K562 (cell line): ENCODE measurements around the gene XPC. TPM values are rescaled to one million over a fixed set of nuclear protein-coding genes. Genes with fewer than 3 reads are reported as not detected.

Experiments used
- ASH1L ChIP-seq: fragments of 450-650 bp; IDR thresholded peaks from 2 replicates; pipeline ENCODE4 v1.6.1; 2018; ENCODE audit warnings: borderline replicate concordance, mild to moderate bottlenecking, low read depth; ENCODE audit not compliant: partially characterized antibody
- DDX20 ChIP-seq: fragments of 450-650 bp; IDR thresholded peaks from 2 replicates; pipeline ENCODE4 v1.6.1; 2016; ENCODE audit warnings: missing genetic modification characterization, low read depth, mild to moderate bottlenecking, missing compliant biosample characterization, moderate library complexity
- DPF2 ChIP-seq: fragments of 450-650 bp; IDR thresholded peaks from 2 replicates; pipeline ENCODE4 v1.6.1; 2016
- GABPB2 ChIP-seq: fragments of 250-450 bp; sonication (Bioruptor Pico); conservative IDR thresholded peaks from 2 replicates; pipeline ENCODE4 v1.5.1; 2021; ENCODE audit warnings: mild to moderate bottlenecking
- GTF2F1 ChIP-seq: IDR thresholded peaks from 2 replicates; pipeline ENCODE4 v1.6.1; 2011; ENCODE audit warnings: low read depth, low read length, improper control_type of control experiment
- KDM4B ChIP-seq, 2 experiments: fragments of 450-650 bp in 1 of 2; sonication (generic) in 1 of 2; IDR thresholded peaks; 2 replicates each; pipeline ENCODE4 v1.6.1; 2016 to 2017; ENCODE audit warnings: borderline replicate concordance in 2 of 2, antibody characterized with exemption in 1 of 2, low read depth in 1 of 2, mild to moderate bottlenecking in 1 of 2
- MEIS2 ChIP-seq: fragments of 450-650 bp; IDR thresholded peaks from 2 replicates; pipeline ENCODE4 v1.6.1; 2014; ENCODE audit warnings: mild to moderate bottlenecking; ENCODE audit not compliant: partially characterized antibody
- NR2C1 ChIP-seq, 2 experiments: fragments of 450-650 bp; IDR thresholded peaks; 2 replicates each; pipeline ENCODE4 v1.6.1; 2017; ENCODE audit warnings: mild to moderate bottlenecking in 2 of 2, antibody characterized with exemption in 1 of 2, inconsistent platforms in 1 of 2, missing compliant biosample characterization in 1 of 2, missing genetic modification characterization in 1 of 2
- SAFB ChIP-seq: fragments of 200-400 bp; formaldehyde crosslinking; IDR thresholded peaks from 2 replicates; pipeline ENCODE4 v1.6.1; 2017; ENCODE audit warnings: low read depth, low read length, borderline replicate concordance
- TAF1 ChIP-seq: IDR thresholded peaks from 2 replicates; pipeline ENCODE4 v1.6.1; 2011; ENCODE audit warnings: mild to moderate bottlenecking, low read length, moderate library complexity; ENCODE audit not compliant: insufficient read depth, control insufficient read depth, severe bottlenecking; ENCODE audit errors: extremely low read depth
- TCF7 ChIP-seq: sonication (generic); IDR thresholded peaks from 2 replicates; pipeline ENCODE4 v1.6.1; 2016; ENCODE audit warnings: antibody characterized with exemption, borderline replicate concordance
- TEAD4 ChIP-seq, 2 experiments: sonication (generic) in 1 of 2; formaldehyde crosslinking in 1 of 2; IDR thresholded peaks; 2 replicates each; pipeline versions ENCODE4 v1.6.1 to v1.8.0; 2012 to 2022; ENCODE audit warnings: borderline replicate concordance in 1 of 2, inconsistent platforms in 1 of 2, low read length in 1 of 2, mild to moderate bottlenecking in 1 of 2, missing genetic modification reagents in 1 of 2
- ZEB2 ChIP-seq: fragments of 450-650 bp; IDR thresholded peaks from 2 replicates; pipeline ENCODE4 v1.6.1; 2016
- polyA plus RNA-seq, 8 experiments: library from polyadenylated mRNA; depleted of rRNA in 4 of 8; stranded (reverse) in 5 of 8; unstranded in 3 of 8; fragments of >200 nt; fragmentation: Nextera tagmentation in 2 of 8; fragmentation: Illumina TruSeq in 1 of 8; extraction: Ambion mirVana in 2 of 8; extraction: Trizol in 1 of 8; gene quantifications; 2 replicates each; pipeline versions ENCODE4 v1.2.1 to v1.2.3, GENCODE V29; 2011 to 2014; ENCODE audit warnings: inconsistent platforms in 1 of 8, missing spikeins in 1 of 8
- total RNA-seq, 7 experiments: library from RNA; depleted of rRNA in 6 of 7; stranded (reverse); fragments of >200 nt in 6 of 7; fragmentation: Illumina TruSeq in 2 of 7; extraction: Trizol in 2 of 7; gene quantifications; 2 replicates each; pipeline versions ENCODE4 v1.2.1 to v1.2.3, GENCODE V29; 2011 to 2021; ENCODE audit warnings: low replicate concordance in 1 of 7
- TF ChIP-seq, protein P1 (sequence below): fragments of 250-450 bp; sonication (Bioruptor Pico); IDR thresholded peaks from 2 replicates; pipeline ENCODE4 v1.4.0; 2020
- TF ChIP-seq, protein P2 (sequence below), 2 experiments: fragments of 450-650 bp; IDR thresholded peaks; 2 replicates each; pipeline ENCODE4 v1.6.1; 2016
- TF ChIP-seq, protein P3 (sequence below): fragments of 450-650 bp; IDR thresholded peaks from 2 replicates; pipeline ENCODE4 v1.7.1; 2018; ENCODE audit warnings: mild to moderate bottlenecking, low read depth; ENCODE audit not compliant: partially characterized antibody
- TF ChIP-seq, protein P4 (sequence below): fragments of 450-650 bp; formaldehyde crosslinking; IDR thresholded peaks from 2 replicates; pipeline ENCODE4 v1.4.0; 2020; ENCODE audit warnings: mild to moderate bottlenecking

The XPC gene
- total and polyA plus RNA-seq, 9 of the 15 experiments (the other 6 are each of a cell fraction or from before 2014, with no cell fraction given), result 3.8 to 54.7 (median 41.3) TPM

DNA sequence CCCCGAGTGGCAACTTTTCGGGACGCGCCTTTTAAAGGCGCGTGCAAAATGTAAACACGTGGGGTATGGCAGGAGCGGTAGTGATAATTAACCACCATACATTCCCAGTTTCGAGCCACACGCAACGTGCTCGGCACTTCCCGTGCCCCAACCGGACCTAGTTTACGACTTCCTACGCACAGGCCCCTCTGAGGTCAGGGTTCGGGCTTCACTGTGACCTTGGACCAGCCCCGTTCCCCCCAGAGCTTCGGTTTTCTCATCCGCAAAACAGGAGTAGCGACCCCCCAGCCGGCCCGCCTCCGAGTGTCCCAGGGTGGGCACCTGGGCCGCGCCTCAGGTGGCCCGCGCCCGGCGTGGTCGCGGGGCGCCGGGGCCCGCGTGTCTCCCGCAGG lies 54.2 kb downstream of the XPC start (continued):
- TF ChIP-seq NR2C1 (IDR thresholded peaks at IDR 0.05) (peak; percentile 96), NR2C1 (tag; IDR thresholded peaks at IDR 0.05) (peak; percentile 99), TCF7 (no peak), ASH1L (no peak), TEAD4 (IDR thresholded peaks at IDR 0.05; ENCODE audit: low read length) (no peak), TEAD4 (CRISPR knock-in tag; IDR thresholded peaks at IDR 0.05; ENCODE audit: borderline replicate concordance) (no peak), GTF2F1 (no peak), DDX20 (tag) (no peak), DPF2 (no peak), TAF1 (no peak), KDM4B (IDR thresholded peaks at IDR 0.05; ENCODE audit: borderline replicate concordance in 2 of 2, low read depth in 1 of 2) (0 out of 4 replicates have a peak, but pooled peaks of 1 of the 2 experiments have one; percentile 1), SAFB (no peak), MEIS2 (no peak), ZEB2 (0 out of 2 replicates have a peak, but pooled peaks have one; percentile 51), GABPB2 (no peak)
- TF ChIP-seq, protein P1, sequence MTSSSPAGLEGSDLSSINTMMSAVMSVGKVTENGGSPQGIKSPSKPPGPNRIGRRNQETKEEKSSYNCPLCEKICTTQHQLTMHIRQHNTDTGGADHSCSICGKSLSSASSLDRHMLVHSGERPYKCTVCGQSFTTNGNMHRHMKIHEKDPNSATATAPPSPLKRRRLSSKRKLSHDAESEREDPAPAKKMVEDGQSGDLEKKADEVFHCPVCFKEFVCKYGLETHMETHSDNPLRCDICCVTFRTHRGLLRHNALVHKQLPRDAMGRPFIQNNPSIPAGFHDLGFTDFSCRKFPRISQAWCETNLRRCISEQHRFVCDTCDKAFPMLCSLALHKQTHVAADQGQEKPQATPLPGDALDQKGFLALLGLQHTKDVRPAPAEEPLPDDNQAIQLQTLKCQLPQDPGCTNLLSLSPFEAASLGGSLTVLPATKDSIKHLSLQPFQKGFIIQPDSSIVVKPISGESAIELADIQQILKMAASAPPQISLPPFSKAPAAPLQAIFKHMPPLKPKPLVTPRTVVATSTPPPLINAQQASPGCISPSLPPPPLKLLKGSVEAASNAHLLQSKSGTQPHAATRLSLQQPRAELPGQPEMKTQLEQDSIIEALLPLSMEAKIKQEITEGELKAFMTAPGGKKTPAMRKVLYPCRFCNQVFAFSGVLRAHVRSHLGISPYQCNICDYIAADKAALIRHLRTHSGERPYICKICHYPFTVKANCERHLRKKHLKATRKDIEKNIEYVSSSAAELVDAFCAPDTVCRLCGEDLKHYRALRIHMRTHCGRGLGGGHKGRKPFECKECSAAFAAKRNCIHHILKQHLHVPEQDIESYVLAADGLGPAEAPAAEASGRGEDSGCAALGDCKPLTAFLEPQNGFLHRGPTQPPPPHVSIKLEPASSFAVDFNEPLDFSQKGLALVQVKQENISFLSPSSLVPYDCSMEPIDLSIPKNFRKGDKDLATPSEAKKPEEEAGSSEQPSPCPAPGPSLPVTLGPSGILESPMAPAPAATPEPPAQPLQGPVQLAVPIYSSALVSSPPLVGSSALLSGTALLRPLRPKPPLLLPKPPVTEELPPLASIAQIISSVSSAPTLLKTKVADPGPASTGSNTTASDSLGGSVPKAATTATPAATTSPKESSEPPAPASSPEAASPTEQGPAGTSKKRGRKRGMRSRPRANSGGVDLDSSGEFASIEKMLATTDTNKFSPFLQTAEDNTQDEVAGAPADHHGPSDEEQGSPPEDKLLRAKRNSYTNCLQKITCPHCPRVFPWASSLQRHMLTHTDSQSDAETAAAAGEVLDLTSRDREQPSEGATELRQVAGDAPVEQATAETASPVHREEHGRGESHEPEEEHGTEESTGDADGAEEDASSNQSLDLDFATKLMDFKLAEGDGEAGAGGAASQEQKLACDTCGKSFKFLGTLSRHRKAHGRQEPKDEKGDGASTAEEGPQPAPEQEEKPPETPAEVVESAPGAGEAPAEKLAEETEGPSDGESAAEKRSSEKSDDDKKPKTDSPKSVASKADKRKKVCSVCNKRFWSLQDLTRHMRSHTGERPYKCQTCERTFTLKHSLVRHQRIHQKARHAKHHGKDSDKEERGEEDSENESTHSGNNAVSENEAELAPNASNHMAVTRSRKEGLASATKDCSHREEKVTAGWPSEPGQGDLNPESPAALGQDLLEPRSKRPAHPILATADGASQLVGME (CRISPR knock-in tag), result no peak
- TF ChIP-seq, protein P2, sequence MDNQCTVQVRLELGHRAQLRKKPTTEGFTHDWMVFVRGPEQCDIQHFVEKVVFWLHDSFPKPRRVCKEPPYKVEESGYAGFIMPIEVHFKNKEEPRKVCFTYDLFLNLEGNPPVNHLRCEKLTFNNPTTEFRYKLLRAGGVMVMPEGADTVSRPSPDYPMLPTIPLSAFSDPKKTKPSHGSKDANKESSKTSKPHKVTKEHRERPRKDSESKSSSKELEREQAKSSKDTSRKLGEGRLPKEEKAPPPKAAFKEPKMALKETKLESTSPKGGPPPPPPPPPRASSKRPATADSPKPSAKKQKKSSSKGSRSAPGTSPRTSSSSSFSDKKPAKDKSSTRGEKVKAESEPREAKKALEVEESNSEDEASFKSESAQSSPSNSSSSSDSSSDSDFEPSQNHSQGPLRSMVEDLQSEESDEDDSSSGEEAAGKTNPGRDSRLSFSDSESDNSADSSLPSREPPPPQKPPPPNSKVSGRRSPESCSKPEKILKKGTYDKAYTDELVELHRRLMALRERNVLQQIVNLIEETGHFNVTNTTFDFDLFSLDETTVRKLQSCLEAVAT (IDR thresholded peaks at IDR 0.05), result no peak
- TF ChIP-seq, protein P3, sequence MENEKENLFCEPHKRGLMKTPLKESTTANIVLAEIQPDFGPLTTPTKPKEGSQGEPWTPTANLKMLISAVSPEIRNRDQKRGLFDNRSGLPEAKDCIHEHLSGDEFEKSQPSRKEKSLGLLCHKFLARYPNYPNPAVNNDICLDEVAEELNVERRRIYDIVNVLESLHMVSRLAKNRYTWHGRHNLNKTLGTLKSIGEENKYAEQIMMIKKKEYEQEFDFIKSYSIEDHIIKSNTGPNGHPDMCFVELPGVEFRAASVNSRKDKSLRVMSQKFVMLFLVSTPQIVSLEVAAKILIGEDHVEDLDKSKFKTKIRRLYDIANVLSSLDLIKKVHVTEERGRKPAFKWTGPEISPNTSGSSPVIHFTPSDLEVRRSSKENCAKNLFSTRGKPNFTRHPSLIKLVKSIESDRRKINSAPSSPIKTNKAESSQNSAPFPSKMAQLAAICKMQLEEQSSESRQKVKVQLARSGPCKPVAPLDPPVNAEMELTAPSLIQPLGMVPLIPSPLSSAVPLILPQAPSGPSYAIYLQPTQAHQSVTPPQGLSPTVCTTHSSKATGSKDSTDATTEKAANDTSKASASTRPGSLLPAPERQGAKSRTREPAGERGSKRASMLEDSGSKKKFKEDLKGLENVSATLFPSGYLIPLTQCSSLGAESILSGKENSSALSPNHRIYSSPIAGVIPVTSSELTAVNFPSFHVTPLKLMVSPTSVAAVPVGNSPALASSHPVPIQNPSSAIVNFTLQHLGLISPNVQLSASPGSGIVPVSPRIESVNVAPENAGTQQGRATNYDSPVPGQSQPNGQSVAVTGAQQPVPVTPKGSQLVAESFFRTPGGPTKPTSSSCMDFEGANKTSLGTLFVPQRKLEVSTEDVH, result peak; percentile 50
- TF ChIP-seq, protein P4, sequence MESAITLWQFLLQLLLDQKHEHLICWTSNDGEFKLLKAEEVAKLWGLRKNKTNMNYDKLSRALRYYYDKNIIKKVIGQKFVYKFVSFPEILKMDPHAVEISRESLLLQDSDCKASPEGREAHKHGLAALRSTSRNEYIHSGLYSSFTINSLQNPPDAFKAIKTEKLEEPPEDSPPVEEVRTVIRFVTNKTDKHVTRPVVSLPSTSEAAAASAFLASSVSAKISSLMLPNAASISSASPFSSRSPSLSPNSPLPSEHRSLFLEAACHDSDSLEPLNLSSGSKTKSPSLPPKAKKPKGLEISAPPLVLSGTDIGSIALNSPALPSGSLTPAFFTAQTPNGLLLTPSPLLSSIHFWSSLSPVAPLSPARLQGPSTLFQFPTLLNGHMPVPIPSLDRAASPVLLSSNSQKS (CRISPR knock-in tag), result no peak
